ENCODE results near the gene NUDCD3. TPM values are rescaled to one million over a fixed set of nuclear protein-coding genes. Genes with fewer than 3 reads are reported as not detected.
A peak's percentile ranks its signal among the peaks of the same experiment; 100 is the strongest.

The NUDCD3 gene
- total and polyA plus RNA-seq, 2 of the 8 experiments (the other 6 are each of a cell fraction or from before 2014, with no cell fraction given), result 35.2 to 93.7 TPM

DNA sequence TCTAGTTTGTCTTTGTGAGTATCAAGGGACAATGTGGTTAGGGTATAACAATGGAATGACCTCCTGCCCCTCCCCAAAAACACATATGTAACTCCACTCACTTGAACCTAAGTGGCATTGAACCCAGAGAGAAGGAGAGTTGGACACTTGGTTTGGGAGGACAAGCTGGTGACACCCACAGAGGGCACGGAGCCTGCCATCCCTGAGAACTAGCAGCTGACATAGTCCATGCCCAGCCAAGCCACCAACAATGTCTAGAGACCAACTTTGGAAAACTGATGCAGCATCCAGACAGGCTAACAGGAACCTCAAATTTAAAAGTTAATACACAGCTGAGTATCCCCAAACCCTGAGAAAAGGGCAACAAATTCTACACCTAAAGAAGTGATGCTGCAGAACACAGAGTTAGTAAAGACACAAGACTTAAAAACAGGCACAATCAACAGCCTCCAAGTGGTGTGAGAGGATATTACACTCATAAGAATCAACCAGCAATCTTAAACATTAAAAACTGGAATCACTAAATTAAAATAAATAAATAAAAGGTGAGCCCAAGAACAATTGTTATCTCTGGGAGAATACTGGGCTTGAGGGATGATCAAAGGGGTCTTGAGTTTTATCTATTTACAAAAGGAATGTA, 27.2 kb downstream of the NUDCD3 start:
- no peak for DNase-seq (ENCODE audit: low read depth in 1 of 2, low spot score in 2 of 2)
- Histone ChIP-seq H4K8ac (ENCODE audit: extremely low read depth, insufficient read depth, low read length) (no peak overlapping the region), H3K23me2 (ENCODE audit: low read depth, low read length) (no peaks in the 10 kb centered on the region; the same call in none of the 2 replicates), H2BK15ac (ENCODE audit: low read length) (no peak overlapping the region), H3K27ac (ENCODE audit: low read depth, low read length) (no peak overlapping the region), H2AFZ (ENCODE audit: low read length) (no peak overlapping the region), H3K4ac (replicated peaks; ENCODE audit: insufficient read length, low read depth, low read length) (no peak overlapping the region), H3K36me3 (ENCODE audit: control insufficient read depth in 2 of 4, insufficient read depth in 4 of 4, low read length in 3 of 4) (peaks cover 0 to 12% (median 6%) of the 10 kb centered on the region in 4 experiments; a peak in 3 of 8 replicates), H3K9me3 (ENCODE audit: insufficient read depth in 2 of 2, low read depth in 1 of 2, low read length in 1 of 2) (no peaks in the 10 kb centered on the region), H4K20me1 (replicated peaks in 1 of 2; ENCODE audit: control insufficient read depth in 1 of 2, insufficient read depth in 2 of 2, low read length in 2 of 2) (peaks cover 9 to 14% of the 10 kb centered on the region in 2 experiments), H3K9ac (replicated peaks in 1 of 4; ENCODE audit: extremely low read depth in 1 of 4, low read depth in 3 of 4, low read length in 3 of 4) (no peak overlapping the region), H3K4me3 (ENCODE audit: extremely low read depth in 1 of 4, insufficient read depth in 2 of 4, low read depth in 3 of 4, low read length in 4 of 4) (no peak overlapping the region), H2BK120ac (replicated peaks; ENCODE audit: low read depth, low read length) (no peak overlapping the region), H3K4me1 (replicated peaks in 1 of 4; ENCODE audit: control insufficient read depth in 3 of 4, insufficient read depth in 4 of 4, low read length in 3 of 4) (no peaks in the 10 kb centered on the region), H4K91ac (replicated peaks; ENCODE audit: insufficient read length, low read length) (no peak overlapping the region), H3K79me2 (ENCODE audit: control insufficient read depth in 1 of 2, insufficient read depth in 2 of 2, low read length in 2 of 2) (peaks cover 0 to 56% of the 10 kb centered on the region in 2 experiments; a peak in 2 of 4 replicates), H3K4me2 (ENCODE audit: insufficient read depth in 1 of 2, low read depth in 2 of 2, low read length in 2 of 2) (no peak overlapping the region), H3K23ac (ENCODE audit: insufficient read length) (no peak overlapping the region), H3K79me1 (ENCODE audit: low read depth, low read length) (peaks cover 15% of the 10 kb centered on the region), H3K14ac (ENCODE audit: insufficient read length) (no peak overlapping the region), H3K18ac (ENCODE audit: extremely low read depth, low read length) (no peak overlapping the region), H2BK12ac (ENCODE audit: low read depth, low read length) (no peak overlapping the region), H4K5ac (ENCODE audit: insufficient read length, low read depth, low read length) (no peak overlapping the region), H2BK5ac (ENCODE audit: low read depth, low read length) (no peak overlapping the region), H3K56ac (replicated peaks; ENCODE audit: insufficient read length, low read depth, low read length) (no peak overlapping the region), H3K27me3 (replicated peaks in 1 of 4; ENCODE audit: control insufficient read depth in 3 of 4, extremely low read depth in 1 of 4, insufficient read depth in 3 of 4, low read length in 3 of 4) (no peaks in the 10 kb centered on the region), H2BK20ac (ENCODE audit: low read length) (no peak overlapping the region), H2AK5ac (ENCODE audit: low read depth, low read length) (no peak overlapping the region)
- FAIRE-seq, result no peak
- ChIA-PET CTCF (ENCODE audit: partially characterized antibody) (interaction anchor here (0.8 to 2.2 kb wide), 9 partner anchors 9 to 223 kb away, joined by 3 to 23 read pairs (median 3); no protein-coding TSS in a partner anchor), POLR2A (ENCODE audit: partially characterized antibody) (interaction anchor here (1.3 kb wide), 1 partner anchor 11 kb away, joined by 3 read pairs; no protein-coding TSS in a partner anchor)
- TF ChIP-seq RAD21 (IDR thresholded peaks at IDR 0.05 in 1 of 2, conservative IDR thresholded peaks at IDR 0.05 in 1 of 2; ENCODE audit: low read depth in 2 of 2, low read length in 2 of 2), result peak; percentile 15 to 21; a peak in 2 of 4 replicates
- no peak for TF ChIP-seq SP4 (IDR thresholded peaks at IDR 0.05; ENCODE audit: low read length)
- TF ChIP-seq, protein P1, sequence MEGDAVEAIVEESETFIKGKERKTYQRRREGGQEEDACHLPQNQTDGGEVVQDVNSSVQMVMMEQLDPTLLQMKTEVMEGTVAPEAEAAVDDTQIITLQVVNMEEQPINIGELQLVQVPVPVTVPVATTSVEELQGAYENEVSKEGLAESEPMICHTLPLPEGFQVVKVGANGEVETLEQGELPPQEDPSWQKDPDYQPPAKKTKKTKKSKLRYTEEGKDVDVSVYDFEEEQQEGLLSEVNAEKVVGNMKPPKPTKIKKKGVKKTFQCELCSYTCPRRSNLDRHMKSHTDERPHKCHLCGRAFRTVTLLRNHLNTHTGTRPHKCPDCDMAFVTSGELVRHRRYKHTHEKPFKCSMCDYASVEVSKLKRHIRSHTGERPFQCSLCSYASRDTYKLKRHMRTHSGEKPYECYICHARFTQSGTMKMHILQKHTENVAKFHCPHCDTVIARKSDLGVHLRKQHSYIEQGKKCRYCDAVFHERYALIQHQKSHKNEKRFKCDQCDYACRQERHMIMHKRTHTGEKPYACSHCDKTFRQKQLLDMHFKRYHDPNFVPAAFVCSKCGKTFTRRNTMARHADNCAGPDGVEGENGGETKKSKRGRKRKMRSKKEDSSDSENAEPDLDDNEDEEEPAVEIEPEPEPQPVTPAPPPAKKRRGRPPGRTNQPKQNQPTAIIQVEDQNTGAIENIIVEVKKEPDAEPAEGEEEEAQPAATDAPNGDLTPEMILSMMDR (IDR thresholded peaks at IDR 0.05; ENCODE audit: control extremely low read depth in 1 of 3, insufficient read depth in 1 of 3, low read depth in 1 of 3, low read length in 3 of 3), result peak in 2 of 3 experiments; percentile 12 to 16; a peak in 2 of 4 replicates
- 90% methylated on average over 1 of the region's 1 CpG; no CpG with 5 or more reads in 1 of the 2 experiments for WGBS, 2 experiments (ENCODE audit: extremely low coverage in 1 of 2, insufficient coverage in 1 of 2, insufficient read length in 1 of 2, insufficient replicate concordance in 2 of 2, low coverage in 1 of 2, low lambda C conversion rate in 2 of 2, missing lambda C conversion rate in 1 of 2)

Data from H1 (cell line).